HepG2 (cell line): Measurements from ENCODE around the gene CREBBP. TPM values are rescaled to one million over a fixed set of nuclear protein-coding genes. Genes with fewer than 3 reads are reported as not detected.

Experiments used
- ATAC-seq: fragments of 200-7000 bp; cut with Tn5 transposase; 3 replicates; pipeline ENCODE4 v1.9.1; 2020; ENCODE audit warnings: mild to moderate bottlenecking, moderate library complexity
- BruUV-seq: library from RNA; stranded (reverse); fragments of 400-500 nt; replicated peaks from 2 replicates; lab custom pipeline; 2021; lab: Mats Ljungman, UMichigan
- CTCF ChIA-PET: fragments of 300-600 bp; formaldehyde crosslinking; extraction: SDS; loops from one replicate; lab custom pipeline; 2021; ENCODE audit warnings: low total read pairs, inconsistent platforms, low intra/inter-chr PET ratio; lab: Yijun Ruan, JAX
- POLR2A ChIA-PET: fragments of 350-600 bp; sonication (Branson Sonifier 250); formaldehyde crosslinking; loops from one replicate; lab custom pipeline; 2020; ENCODE audit warnings: antibody characterized with exemption, inconsistent platforms; lab: Yijun Ruan, JAX
- DNase-seq: peaks from one replicate; pipeline ENCODE4 v3.0.0-alpha.2; 2015; ENCODE audit warnings: low spot score
- FAIRE-seq: peaks from 3 replicates; lab custom pipeline; 2011; peaks lifted over from hg19 to GRCh38; lab: Jason Lieb, UNC
- H2AFZ ChIP-seq: one replicate; pipeline ENCODE4 v1.6.1; 2011; ENCODE audit warnings: low read length, inconsistent platforms
- H3K27ac ChIP-seq: fragments of 300-600 bp; 3 replicates; pipeline ENCODE4 v1.8.0; 2011; ENCODE audit warnings: mixed run types, mild to moderate bottlenecking, mixed read lengths, low read length, inconsistent platforms; ENCODE audit not compliant: insufficient read depth; ENCODE audit errors: extremely low read length
- H3K27me3 ChIP-seq, 2 experiments: fragments of 200-600 bp in 1 of 2; 2 replicates in 1 of 2; 3 replicates in 1 of 2; pipeline versions ENCODE4 v1.6.0 to v1.8.0; 2011; ENCODE audit warnings: low read length in 2 of 2, mild to moderate bottlenecking in 2 of 2, moderate library complexity in 2 of 2, inconsistent platforms in 1 of 2; ENCODE audit not compliant: insufficient read depth in 2 of 2, control insufficient read depth in 1 of 2
- H3K36me3 ChIP-seq, 2 experiments: fragments of 200-600 bp in 1 of 2; replicated peaks in 1 of 2; 2 replicates in 1 of 2; 3 replicates in 1 of 2; pipeline versions ENCODE4 v1.5.1 to v1.8.0; 2011; ENCODE audit warnings: low read length in 2 of 2, inconsistent platforms in 1 of 2; ENCODE audit not compliant: insufficient read depth in 2 of 2, control insufficient read depth in 1 of 2
- H3K4me1 ChIP-seq: 2 replicates; pipeline ENCODE4 v1.5.1; 2012; ENCODE audit warnings: low read length, inconsistent platforms; ENCODE audit not compliant: insufficient read depth
- H3K4me2 ChIP-seq: 2 replicates; pipeline ENCODE4 v1.6.0; 2011; ENCODE audit warnings: low read depth, low read length, inconsistent platforms
- H3K4me3 ChIP-seq, 3 experiments: fragments of 200-600 bp in 1 of 3; sonication (generic), shearing (Covaris generic) in 1 of 3; replicated peaks in 1 of 3; 2 replicates each; pipeline ENCODE4 v1.5.1; 2011 to 2016; ENCODE audit warnings: low read length in 3 of 3, inconsistent platforms in 2 of 3, low read depth in 2 of 3, mild to moderate bottlenecking in 2 of 3, control low read depth in 1 of 3, mixed read lengths in 1 of 3; ENCODE audit not compliant: insufficient read depth in 1 of 3
- H3K79me2 ChIP-seq: one replicate; pipeline ENCODE4 v1.6.1; 2011; ENCODE audit warnings: low read length, inconsistent platforms; ENCODE audit not compliant: insufficient read depth
- H3K9ac ChIP-seq: 2 replicates; pipeline ENCODE4 v1.6.0; 2011; ENCODE audit warnings: mild to moderate bottlenecking, low read depth, low read length, inconsistent platforms; ENCODE audit not compliant: insufficient read depth
- H3K9me3 ChIP-seq: 2 replicates; pipeline ENCODE4 v1.5.1; 2012; ENCODE audit warnings: mild to moderate bottlenecking, low read length
- H4K20me1 ChIP-seq: 2 replicates; pipeline ENCODE4 v1.6.0; 2011; ENCODE audit warnings: inconsistent platforms, mild to moderate bottlenecking, low read length, moderate library complexity; ENCODE audit not compliant: insufficient read depth
- HNRNPLL ChIP-seq: fragments of 200-400 bp; formaldehyde crosslinking; IDR thresholded peaks from 2 replicates; pipeline ENCODE4 v1.6.1; 2017; ENCODE audit warnings: mild to moderate bottlenecking, low read depth, low read length; ENCODE audit not compliant: poor library complexity, severe bottlenecking
- KLF16 ChIP-seq, 2 experiments: sonication (generic) in 1 of 2; formaldehyde crosslinking in 1 of 2; IDR thresholded peaks; 2 replicates each; pipeline versions ENCODE4 v1.6.1 to v1.8.0; 2016 to 2023; ENCODE audit warnings: missing genetic modification reagents in 2 of 2, missing compliant biosample characterization in 1 of 2
- MAF1 ChIP-seq: sonication (generic); formaldehyde crosslinking; IDR thresholded peaks from 2 replicates; pipeline ENCODE4 v1.5.0; 2020; ENCODE audit warnings: missing genetic modification reagents, borderline replicate concordance
- MEF2D ChIP-seq: sonication (generic); formaldehyde crosslinking; IDR thresholded peaks from 2 replicates; pipeline ENCODE4 v1.5.1; 2020; ENCODE audit warnings: mild to moderate bottlenecking, missing genetic modification reagents
- NFYC ChIP-seq: IDR thresholded peaks from 2 replicates; pipeline ENCODE4 v1.6.1; 2016; ENCODE audit warnings: missing genetic modification reagents, missing compliant biosample characterization
- PLRG1 ChIP-seq: fragments of 450-650 bp; conservative IDR thresholded peaks from 2 replicates; pipeline ENCODE4 v1.6.1; 2016
- TBP ChIP-seq: sonication (generic); formaldehyde crosslinking; IDR thresholded peaks from 2 replicates; pipeline ENCODE4 v1.5.0; 2020; ENCODE audit warnings: missing genetic modification reagents
- WIZ ChIP-seq: sonication (generic); formaldehyde crosslinking; IDR thresholded peaks from 2 replicates; pipeline ENCODE4 v1.5.1; 2020; ENCODE audit warnings: mild to moderate bottlenecking, missing genetic modification reagents
- ZNF282 ChIP-seq: fragments of 450-650 bp; IDR thresholded peaks from 2 replicates; pipeline ENCODE4 v1.6.1; 2018; ENCODE audit not compliant: partially characterized antibody
- ZNF296 ChIP-seq: sonication (generic); formaldehyde crosslinking; conservative IDR thresholded peaks from 2 replicates; pipeline ENCODE4 v1.5.0; 2020; ENCODE audit warnings: mild to moderate bottlenecking, missing genetic modification reagents
- ZNF432 ChIP-seq: sonication (generic); formaldehyde crosslinking; IDR thresholded peaks from 2 replicates; pipeline ENCODE4 v1.5.0; 2020; ENCODE audit warnings: missing genetic modification reagents, mild to moderate bottlenecking, borderline replicate concordance
- ZNF589 ChIP-seq: sonication (generic); formaldehyde crosslinking; conservative IDR thresholded peaks from 2 replicates; pipeline ENCODE4 v1.8.0; 2022; ENCODE audit warnings: mild to moderate bottlenecking, moderate library complexity, missing genetic modification reagents
- WGBS: methylation state at CpG from one replicate; pipeline ENCODE4 v1.1.6; 2017; ENCODE audit warnings: low lambda C conversion rate; 5-methylcytosine and 5-hydroxymethylcytosine counted together
- in situ Hi-C: cut with HindIII; loops from 2 replicates; pipeline ENCODE4 v1.10.0; 2017; ENCODE audit warnings: low pct_unique_long_range_greater_than_20kb; ENCODE audit not compliant: extremely low pct_ligation_motif_present
- intact Hi-C: fragments of 100-400 bp; cut with micrococcal nuclease; formaldehyde crosslinking; loops from one replicate; pipeline ENCODE4 v1.10.0; 2022; ENCODE audit not compliant: unreplicated experiment
- polyA plus RNA-seq, 8 experiments: library from polyadenylated mRNA; depleted of rRNA in 3 of 8; stranded (reverse) in 7 of 8; unstranded in 1 of 8; fragments of >200 nt; fragmentation: Illumina TruSeq in 4 of 8; extraction: Trizol in 4 of 8; gene quantifications; 2 replicates each; pipeline versions ENCODE4 v1.2.1 to v1.2.3, GENCODE V29; 2011 to 2016; ENCODE audit warnings: low read depth in 4 of 8, missing spikeins in 1 of 8, mixed read lengths in 1 of 8; ENCODE audit not compliant: insufficient read depth in 1 of 8
- total RNA-seq, 5 experiments: library from RNA; depleted of rRNA; stranded (reverse); fragments of >200 nt; fragmentation: Illumina TruSeq; extraction: Trizol; gene quantifications; 2 replicates each; pipeline ENCODE4 v1.2.3, GENCODE V29; 2016; ENCODE audit warnings: low read depth in 1 of 5
- TF ChIP-seq, protein P1 (sequence below): sonication (generic); formaldehyde crosslinking; IDR thresholded peaks from 2 replicates; pipeline ENCODE4 v1.5.0; 2020; ENCODE audit warnings: mild to moderate bottlenecking, missing genetic modification reagents, borderline replicate concordance
- TF ChIP-seq, protein P2 (sequence below): sonication (generic); formaldehyde crosslinking; IDR thresholded peaks from 2 replicates; pipeline ENCODE4 v1.4.0; 2020; ENCODE audit warnings: mild to moderate bottlenecking, missing genetic modification reagents
- TF ChIP-seq, protein P3 (sequence below): sonication (generic); formaldehyde crosslinking; IDR thresholded peaks from 2 replicates; pipeline ENCODE4 v1.5.0; 2020; ENCODE audit warnings: mild to moderate bottlenecking, missing genetic modification reagents, moderate library complexity
- TF ChIP-seq, protein P4 (sequence below): sonication (generic); formaldehyde crosslinking; IDR thresholded peaks from 2 replicates; pipeline ENCODE4 v1.8.1; 2022; ENCODE audit warnings: low read depth, mild to moderate bottlenecking, missing genetic modification reagents
- TF ChIP-seq, protein P5 (sequence below): IDR thresholded peaks from 2 replicates; pipeline ENCODE4 v1.6.1; 2016; ENCODE audit warnings: mild to moderate bottlenecking, missing biosample characterization, missing genetic modification reagents

CREBBP gene
- total and polyA plus RNA-seq, 2 of the 13 experiments (the other 11 are each of a cell fraction or from before 2014, with no cell fraction given) = 5.3 to 10.4 TPM

DNA sequence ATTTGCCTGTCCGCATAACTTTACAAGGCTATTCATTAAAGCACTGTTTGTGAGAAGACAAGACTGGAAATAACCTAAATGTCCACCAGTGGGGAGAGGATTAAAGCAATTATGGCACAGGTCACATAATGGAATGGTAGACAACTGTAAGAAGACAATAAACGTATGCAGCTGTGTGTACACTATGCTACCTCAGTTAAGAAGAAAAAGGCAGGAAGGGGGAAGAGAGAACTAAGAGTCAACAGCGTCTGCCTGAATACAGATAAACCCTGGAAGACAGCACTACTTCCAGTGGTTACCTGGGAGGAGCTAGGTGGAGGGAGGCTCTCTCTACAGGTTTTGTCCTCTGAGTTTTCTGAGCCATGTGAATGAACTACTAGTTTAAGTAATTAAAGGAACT lies 15.3 kb downstream of the CREBBP start:
- Histone ChIP-seq H3K4me3 (no peak overlapping the region), H3K27me3 (no peaks in the 10 kb centered on the region), H3K4me2 (no peak overlapping the region), H4K20me1 (peaks cover 76% of the 10 kb centered on the region), H3K9ac (no peak overlapping the region), H3K4me1 (peaks cover 31% of the 10 kb centered on the region), H2AFZ (no peak overlapping the region), H3K9me3 (no peaks in the 10 kb centered on the region), H3K79me2 (peaks cover 100% of the 10 kb centered on the region), H3K36me3 (no peaks in the 10 kb centered on the region; a peak in 2 of 5 replicates), H3K27ac (no peak overlapping the region)
- DNase-seq (no peak), ATAC-seq (no peak), FAIRE-seq (no peak)
- 95% methylated on average over 3 of the region's 3 CpGs for WGBS
- intact Hi-C loops = no loop called here
- ChIA-PET CTCF (no interaction called here), POLR2A (no interaction called here)
- BruUV-seq = no TSS peak
- in situ Hi-C loops = no loop called here
- TF ChIP-seq, protein P1, sequence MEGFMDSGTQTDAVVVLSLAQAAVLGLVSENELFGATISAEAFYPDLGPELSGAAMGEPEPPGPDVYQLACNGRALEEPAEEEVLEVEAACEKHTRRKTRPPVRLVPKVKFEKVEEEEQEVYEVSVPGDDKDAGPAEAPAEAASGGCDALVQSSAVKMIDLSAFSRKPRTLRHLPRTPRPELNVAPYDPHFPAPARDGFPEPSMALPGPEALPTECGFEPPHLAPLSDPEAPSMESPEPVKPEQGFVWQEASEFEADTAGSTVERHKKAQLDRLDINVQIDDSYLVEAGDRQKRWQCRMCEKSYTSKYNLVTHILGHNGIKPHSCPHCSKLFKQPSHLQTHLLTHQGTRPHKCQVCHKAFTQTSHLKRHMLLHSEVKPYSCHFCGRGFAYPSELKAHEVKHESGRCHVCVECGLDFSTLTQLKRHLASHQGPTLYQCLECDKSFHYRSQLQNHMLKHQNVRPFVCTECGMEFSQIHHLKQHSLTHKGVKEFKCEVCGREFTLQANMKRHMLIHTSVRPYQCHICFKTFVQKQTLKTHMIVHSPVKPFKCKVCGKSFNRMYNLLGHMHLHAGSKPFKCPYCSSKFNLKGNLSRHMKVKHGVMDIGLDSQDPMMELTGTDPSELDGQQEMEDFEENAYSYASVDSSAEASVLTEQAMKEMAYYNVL (CRISPR knock-in tag) = no peak
- TF ChIP-seq, protein P2, sequence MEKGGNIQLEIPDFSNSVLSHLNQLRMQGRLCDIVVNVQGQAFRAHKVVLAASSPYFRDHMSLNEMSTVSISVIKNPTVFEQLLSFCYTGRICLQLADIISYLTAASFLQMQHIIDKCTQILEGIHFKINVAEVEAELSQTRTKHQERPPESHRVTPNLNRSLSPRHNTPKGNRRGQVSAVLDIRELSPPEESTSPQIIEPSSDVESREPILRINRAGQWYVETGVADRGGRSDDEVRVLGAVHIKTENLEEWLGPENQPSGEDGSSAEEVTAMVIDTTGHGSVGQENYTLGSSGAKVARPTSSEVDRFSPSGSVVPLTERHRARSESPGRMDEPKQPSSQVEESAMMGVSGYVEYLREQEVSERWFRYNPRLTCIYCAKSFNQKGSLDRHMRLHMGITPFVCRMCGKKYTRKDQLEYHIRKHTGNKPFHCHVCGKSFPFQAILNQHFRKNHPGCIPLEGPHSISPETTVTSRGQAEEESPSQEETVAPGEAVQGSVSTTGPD = no peak
- no peak for TF ChIP-seq NFYC (CRISPR knock-in tag)
- no peak for TF ChIP-seq MAF1 (CRISPR knock-in tag)
- TF ChIP-seq, protein P3, sequence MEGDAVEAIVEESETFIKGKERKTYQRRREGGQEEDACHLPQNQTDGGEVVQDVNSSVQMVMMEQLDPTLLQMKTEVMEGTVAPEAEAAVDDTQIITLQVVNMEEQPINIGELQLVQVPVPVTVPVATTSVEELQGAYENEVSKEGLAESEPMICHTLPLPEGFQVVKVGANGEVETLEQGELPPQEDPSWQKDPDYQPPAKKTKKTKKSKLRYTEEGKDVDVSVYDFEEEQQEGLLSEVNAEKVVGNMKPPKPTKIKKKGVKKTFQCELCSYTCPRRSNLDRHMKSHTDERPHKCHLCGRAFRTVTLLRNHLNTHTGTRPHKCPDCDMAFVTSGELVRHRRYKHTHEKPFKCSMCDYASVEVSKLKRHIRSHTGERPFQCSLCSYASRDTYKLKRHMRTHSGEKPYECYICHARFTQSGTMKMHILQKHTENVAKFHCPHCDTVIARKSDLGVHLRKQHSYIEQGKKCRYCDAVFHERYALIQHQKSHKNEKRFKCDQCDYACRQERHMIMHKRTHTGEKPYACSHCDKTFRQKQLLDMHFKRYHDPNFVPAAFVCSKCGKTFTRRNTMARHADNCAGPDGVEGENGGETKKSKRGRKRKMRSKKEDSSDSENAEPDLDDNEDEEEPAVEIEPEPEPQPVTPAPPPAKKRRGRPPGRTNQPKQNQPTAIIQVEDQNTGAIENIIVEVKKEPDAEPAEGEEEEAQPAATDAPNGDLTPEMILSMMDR (CRISPR knock-in tag) = no peak
- TF ChIP-seq, protein P4, sequence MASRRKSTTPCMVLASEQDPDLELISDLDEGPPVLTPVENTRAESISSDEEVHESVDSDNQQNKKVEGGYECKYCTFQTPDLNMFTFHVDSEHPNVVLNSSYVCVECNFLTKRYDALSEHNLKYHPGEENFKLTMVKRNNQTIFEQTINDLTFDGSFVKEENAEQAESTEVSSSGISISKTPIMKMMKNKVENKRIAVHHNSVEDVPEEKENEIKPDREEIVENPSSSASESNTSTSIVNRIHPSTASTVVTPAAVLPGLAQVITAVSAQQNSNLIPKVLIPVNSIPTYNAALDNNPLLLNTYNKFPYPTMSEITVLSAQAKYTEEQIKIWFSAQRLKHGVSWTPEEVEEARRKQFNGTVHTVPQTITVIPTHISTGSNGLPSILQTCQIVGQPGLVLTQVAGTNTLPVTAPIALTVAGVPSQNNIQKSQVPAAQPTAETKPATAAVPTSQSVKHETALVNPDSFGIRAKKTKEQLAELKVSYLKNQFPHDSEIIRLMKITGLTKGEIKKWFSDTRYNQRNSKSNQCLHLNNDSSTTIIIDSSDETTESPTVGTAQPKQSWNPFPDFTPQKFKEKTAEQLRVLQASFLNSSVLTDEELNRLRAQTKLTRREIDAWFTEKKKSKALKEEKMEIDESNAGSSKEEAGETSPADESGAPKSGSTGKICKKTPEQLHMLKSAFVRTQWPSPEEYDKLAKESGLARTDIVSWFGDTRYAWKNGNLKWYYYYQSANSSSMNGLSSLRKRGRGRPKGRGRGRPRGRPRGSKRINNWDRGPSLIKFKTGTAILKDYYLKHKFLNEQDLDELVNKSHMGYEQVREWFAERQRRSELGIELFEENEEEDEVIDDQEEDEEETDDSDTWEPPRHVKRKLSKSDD (CRISPR knock-in tag) = no peak
- no peak for TF ChIP-seq ZNF589 (CRISPR knock-in tag)
- TF ChIP-seq WIZ (CRISPR knock-in tag) = no peak
- no peak for TF ChIP-seq TBP (CRISPR knock-in tag)
- no peak for TF ChIP-seq MEF2D (CRISPR knock-in tag)
- TF ChIP-seq ZNF296 (CRISPR knock-in tag) = no peak
- TF ChIP-seq KLF16 (CRISPR knock-in tag; IDR thresholded peaks at IDR 0.05) = no peak
- no peak for TF ChIP-seq ZNF282
- no peak for TF ChIP-seq ZNF432 (CRISPR knock-in tag)
- no peak for TF ChIP-seq HNRNPLL
- TF ChIP-seq, protein P5, sequence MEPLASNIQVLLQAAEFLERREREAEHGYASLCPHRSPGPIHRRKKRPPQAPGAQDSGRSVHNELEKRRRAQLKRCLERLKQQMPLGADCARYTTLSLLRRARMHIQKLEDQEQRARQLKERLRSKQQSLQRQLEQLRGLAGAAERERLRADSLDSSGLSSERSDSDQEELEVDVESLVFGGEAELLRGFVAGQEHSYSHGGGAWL (CRISPR knock-in tag) = no peak
- TF ChIP-seq PLRG1 = no peak
